DMS153 (cell line): Measurements from ENCODE around the gene TMEM52B.
A peak's percentile ranks its signal among the peaks of the same experiment; 100 is the strongest.
"Not testable (repeated sequence)": the region's sequence is repeated elsewhere in the genome, so short reads cannot be mapped to it uniquely, and the experiment has no call there.

Experiments
- DNase-seq: peaks from one replicate; lab custom pipeline; 2025; lab: John Stamatoyannopoulos, UW

Gene TMEM52B

GRCh38 chr12:10171973-10172728, 6.7 kb upstream of the TMEM52B start, which contains the start of gene OLR1:
OLR1 (minus strand) TSS chr12:10172132; CDS start chr12:10172077, 55 bp downstream.
- DNase-seq: no peak

- no peak for DNase-seq
Observed at GRCh38 chr12:10174986-10175614, 3.7 kb upstream of the TMEM52B start.

DNA sequence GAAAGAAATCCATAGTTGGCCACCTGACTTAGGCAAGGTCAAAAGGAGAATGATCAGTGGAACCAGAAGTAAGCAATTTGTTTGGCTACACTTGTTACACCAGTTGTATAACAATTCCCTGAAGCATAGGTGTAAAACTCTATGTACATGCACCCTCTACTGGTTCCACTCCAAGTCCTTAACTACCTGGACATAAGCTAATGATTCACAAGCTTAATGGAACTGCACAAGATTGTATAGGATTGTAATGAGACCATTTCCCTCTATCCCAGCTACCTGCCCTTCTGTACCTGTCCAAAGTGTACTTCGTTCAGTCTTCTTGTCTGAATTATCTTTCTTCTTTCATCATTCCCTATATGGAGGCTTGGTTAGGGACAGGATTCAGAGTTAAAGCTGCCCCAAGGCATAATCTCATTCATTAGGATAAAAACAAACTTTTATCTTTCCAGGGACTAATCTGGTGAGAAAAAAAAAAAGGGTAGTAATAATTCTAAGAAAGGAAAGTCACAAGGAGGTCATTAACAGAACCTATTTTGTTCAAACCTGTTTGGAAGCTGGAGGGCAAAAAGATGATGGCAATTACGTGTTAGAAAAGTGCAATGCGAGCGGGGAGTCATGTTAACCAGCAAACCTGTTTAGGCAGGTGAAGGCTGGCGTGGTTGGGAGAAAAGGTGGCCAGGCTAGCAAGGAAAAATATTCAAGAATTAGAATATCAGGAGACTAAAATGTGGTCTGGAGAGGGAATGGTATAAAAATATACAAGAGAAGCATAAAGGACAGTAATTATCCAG, 2.8 kb upstream of the TMEM52B start:
- DNase-seq: no peak

DNA sequence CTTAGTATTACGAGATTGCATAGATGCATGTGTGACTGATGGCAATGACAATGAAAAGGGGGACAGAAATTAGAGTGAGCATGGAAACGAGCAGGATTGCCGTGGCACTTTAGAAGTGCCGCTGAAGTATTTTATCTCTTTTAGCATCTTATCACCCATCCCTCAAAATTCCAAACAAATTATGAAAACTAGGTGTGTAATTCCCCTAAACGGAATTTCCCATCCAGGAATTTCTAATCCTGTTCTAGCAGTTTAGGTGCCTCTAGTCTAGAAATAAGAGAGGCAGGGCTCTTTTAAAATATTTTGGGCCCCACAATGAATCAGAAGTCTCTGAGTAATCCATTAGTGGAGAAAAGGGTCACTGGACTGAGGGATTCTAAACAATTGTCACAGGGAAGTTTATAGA, 947 bp downstream of the TMEM52B start:
- DNase-seq: no peak

- DNase-seq: no peak
Observed at GRCh38 chr12:10182354-10183049, 3.7 kb downstream of the TMEM52B start.

DNA sequence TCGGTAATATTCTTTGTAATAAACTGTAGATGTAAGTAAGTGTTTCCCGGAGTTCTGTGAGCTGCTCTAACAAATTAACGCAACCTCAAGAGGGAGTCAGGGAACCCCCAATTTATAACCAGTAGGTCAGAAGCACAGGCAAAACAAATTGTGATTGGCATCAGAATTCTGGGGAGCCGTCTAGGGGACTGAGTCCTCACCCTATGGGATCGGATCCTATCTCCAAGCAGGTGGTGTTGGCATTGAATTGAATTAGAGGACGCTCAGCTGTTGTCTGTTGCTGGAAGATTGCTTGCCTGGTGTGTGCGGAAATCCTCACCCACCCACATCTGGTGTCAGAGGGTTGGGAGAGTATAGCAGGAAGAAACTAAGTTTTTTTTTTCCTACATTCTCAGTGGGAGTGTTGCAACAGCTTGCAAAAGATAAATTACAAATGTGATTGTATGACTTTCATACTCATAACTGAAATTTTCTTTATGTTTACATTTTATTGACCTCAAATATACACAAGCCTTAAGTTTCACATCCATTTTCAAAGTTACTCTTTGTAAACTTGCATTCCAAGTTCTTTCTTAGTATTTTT, 5.5 kb downstream of the TMEM52B start:
- no peak for DNase-seq

DNA sequence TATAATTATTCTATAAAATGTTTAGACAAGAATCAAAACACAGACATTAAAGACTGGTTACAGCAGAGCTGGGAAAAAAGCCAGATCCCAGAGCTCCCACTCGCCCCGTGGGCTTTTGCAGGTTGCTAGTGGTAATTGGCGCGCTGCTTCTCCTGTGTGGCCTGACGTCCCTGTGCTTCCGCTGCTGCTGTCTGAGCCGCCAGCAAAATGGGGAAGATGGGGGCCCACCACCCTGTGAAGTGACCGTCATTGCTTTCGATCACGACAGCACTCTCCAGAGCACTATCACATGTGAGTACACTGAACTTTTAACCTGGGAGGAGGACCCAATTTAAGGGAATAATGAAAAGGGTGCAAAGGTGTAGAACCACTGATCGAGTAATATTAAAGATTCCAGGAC, 7.5 kb downstream of the TMEM52B start:
- DNase-seq: no peak

- not testable (repeated sequence) for DNase-seq
Observed at GRCh38 chr12:10186958-10187357, 8.1 kb downstream of the TMEM52B start.

DNA sequence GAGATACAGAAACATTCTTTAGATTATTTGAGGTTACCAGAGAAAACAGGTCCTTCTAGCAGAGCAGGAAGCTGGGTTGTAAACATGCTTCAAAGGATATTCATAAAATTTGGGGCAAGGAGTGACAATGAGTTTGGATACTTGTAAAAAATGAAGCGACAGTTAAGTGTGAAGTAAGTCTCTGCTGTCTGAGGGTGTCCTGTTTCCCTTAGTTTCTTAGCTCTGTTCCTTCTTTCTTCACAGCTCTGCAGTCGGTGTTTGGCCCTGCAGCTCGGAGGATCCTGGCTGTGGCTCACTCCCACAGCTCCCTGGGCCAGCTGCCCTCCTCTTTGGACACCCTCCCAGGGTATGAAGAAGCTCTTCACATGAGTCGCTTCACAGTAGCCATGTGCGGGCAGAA, 10.8 kb downstream of the TMEM52B start:
- DNase-seq: no peak

DNA sequence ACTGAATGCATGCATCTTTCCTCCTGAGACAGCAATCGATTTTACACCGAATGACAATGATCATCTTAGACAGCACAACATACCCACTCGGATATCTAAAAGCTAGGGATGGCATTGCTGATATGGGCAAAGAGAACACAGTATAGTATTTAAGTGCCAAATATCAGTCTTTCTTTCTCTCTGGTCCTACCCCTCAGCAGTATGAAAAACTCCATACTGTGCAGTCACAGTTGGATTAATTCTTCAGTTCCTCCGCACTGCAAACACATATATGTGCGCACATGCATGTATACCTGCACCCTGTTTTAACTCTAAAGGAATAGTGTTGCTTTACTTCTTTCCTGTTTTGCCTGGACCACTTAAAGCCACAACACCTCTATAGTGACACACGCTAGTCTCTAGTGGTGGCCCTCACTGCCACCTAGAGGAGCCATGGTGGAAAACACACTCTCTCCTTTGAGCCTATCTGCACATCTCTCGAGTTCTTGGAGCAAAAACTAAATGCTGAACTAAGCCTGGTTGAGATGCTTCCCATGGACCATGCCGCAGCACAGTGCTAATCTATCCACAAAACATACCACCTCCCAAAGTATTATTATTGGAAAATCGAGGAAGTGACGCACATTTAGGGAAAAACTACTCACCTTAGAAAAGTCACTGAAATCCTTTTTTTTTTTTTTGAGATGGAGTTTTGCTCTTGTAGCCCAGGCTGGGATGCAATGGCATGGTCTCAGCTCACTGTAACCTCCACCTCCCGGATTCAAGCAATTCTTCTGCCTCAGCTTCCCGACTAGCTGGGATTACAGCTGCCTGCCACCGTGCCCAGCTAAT, 11.9 kb downstream of the TMEM52B start:
- DNase-seq: peak; percentile 10

- DNase-seq: no peak
Observed at GRCh38 chr12:10191865-10192264, 13.0 kb downstream of the TMEM52B start.

DNA sequence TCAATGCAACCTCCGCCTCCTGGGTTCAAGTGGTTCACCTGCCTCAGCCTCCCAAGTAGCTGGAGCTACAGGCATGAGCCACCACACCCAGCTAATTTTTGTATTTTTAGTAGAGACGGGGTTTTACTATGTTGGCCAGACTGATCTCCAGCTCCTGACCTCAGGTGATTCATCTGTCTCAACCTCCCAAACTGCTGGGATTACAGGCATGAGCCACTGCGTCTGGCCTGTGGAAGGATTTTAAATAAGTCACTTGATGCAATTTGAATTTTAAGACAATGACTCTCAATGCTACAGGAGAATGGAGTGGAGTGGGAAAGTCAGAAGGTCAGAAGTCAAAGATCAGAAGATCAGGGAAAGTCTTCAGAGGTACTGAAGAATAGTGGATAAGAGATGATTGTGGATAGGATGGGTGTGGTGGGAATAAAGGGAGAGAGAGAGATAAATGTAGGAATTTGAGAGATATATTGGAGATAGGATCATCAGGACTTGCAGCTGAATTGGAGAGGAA, 15.4 kb downstream of the TMEM52B start:
- no peak for DNase-seq

DNA sequence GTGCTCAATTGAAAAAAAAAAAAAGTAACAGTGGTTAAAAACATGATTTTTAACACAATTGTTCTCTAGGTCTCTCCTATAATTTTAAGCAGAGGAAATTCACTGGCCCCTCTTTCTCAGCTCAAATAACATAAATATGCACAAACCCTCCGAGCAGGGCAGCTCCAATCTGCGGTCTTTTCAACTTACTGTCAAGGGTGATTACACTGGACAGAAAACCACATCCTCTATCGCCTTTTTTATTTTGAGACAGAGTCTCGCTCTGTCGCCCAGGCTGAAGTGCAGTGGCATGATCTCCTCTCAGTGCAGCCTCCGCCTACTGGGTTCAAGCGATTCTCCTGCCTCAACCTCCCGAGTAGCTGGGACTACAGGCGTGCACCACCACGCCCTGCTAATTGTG, 17.4 kb downstream of the TMEM52B start:
- DNase-seq: no peak

- no peak for DNase-seq
Observed at GRCh38 chr12:10197879-10198278, 19.0 kb downstream of the TMEM52B start.

GRCh38 chr12:10204495-10204894, 25.7 kb downstream of the TMEM52B start:
- not testable (repeated sequence) for DNase-seq

- DNase-seq: no peak
Observed at GRCh38 chr12:10205220-10205807, 26.5 kb downstream of the TMEM52B start.

DNA sequence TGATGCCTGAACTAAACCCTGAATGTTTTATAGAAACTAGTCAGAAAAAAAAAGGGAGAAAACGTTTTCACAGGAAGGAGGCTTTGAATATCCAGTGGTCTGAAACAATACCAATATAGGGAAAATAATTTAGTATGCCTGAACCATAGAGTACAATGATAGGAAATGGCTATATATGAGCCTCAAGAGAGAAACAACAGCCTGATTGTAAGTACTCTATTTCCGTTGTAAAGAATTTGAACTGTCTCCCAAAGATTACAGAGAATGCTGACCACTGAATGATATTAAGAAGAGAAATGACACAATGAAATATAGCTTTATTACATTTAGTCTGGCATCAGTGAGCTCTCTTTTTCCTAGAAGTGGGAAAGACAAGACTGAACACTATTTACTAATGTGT, 28.3 kb downstream of the TMEM52B start:
- no peak for DNase-seq

- DNase-seq: no peak
Observed at GRCh38 chr12:10210225-10210624, 31.4 kb downstream of the TMEM52B start.

DNA sequence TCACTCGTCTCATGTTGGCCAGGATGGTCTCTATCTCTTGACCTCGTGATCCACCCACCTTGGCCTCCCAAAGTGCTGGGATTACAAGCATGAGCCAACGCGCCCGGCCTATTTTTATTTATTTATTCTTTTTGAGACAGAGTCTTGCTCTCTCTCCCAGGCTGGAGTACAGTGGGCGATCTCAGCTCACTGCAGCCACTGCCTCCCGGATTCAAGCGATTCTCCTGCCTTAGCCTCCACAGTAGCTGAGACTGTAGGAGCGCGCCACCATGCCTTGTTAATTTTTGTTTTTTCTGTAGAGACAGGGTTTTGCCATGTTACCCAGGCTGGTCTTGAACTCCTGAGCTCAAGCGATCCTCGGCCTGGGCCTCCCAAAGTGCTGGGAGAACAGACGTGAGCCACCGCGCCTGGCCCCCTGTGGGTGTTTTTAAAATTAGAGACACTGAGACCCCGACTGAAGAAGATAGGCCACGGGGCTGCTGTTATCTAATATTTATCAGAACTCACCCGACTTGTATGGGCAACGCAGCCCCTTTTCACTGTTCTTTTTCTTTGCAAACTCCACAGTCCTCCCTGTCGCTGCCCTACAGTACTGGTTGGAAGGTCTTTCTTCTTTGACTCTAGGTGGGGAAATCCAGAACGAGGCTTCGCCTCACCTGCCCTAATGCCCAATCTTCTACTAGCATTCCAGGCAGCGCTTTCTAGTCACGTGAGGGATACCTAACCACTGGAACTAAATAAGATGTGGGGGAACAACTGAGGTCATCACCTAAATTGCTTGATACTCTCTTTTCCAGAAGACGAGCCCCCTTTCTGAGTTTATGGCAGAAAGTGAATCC, 32.5 kb downstream of the TMEM52B start:
- no peak for DNase-seq
